IPS-18c (cell line): Measurements from ENCODE around the gene ALDH1A1.

Source experiments
- H3K4me3 ChIP-seq: 2 replicates; pipeline ENCODE4 v1.7.0; 2013; ENCODE audit warnings: low read depth, mild to moderate bottlenecking, low read length, moderate library complexity; ENCODE audit not compliant: insufficient read depth
- H3K9me3 ChIP-seq: one replicate; pipeline ENCODE4 v1.6.1; 2013; ENCODE audit warnings: mild to moderate bottlenecking, low read length, moderate library complexity; ENCODE audit not compliant: control insufficient read depth, insufficient read depth

The ALDH1A1 gene

DNA sequence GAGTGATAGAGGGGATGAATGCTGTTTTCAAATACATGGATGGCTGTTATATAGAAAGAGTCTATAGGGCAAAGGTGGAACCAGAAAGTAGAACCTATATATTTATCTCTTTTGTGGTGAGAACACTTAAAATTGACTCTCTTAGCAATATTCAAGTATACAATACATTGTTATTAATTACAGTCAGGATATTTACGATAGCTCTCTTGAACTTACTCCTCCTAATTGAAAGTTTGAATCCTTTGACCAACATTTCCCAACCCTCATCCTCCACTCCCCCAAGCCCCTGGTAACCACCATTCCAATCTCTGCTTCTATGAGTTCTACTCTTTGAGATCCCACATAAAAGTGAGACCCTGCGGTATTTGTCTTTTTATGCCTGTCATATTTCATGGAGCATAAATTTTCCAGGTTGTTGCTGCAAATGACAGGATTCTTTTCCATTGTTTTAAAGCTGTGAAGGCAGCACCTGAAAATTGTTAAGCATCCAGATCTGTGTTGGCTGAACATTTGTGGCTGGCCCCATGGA is 41.5 kb downstream of the ALDH1A1 start:
- Histone ChIP-seq H3K4me3 (no peak overlapping the region), H3K9me3 (no peaks in the 10 kb centered on the region)

DNA sequence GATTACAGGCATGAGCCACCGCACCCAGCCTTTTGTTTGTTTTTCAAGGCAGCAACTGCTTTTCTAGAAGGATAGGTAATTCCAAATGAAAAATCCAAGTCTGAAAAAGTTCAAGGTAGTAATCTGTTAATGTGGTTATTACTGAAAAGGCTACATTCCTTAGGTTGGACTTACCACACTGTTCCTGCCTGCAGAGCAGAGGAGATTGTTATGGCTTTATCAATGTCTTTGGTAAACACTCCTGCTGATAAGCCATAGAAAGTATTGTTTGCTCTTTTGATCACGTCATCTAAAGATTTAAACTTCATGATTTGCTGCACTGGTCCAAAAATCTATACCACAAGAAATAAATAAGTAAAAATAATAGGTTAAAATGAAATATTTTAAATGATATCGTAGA is 43.4 kb downstream of the ALDH1A1 start:
- H3K9me3 ChIP-seq: no peaks in the 10 kb centered on the region
- H3K4me3 ChIP-seq: no peak overlapping the region

DNA sequence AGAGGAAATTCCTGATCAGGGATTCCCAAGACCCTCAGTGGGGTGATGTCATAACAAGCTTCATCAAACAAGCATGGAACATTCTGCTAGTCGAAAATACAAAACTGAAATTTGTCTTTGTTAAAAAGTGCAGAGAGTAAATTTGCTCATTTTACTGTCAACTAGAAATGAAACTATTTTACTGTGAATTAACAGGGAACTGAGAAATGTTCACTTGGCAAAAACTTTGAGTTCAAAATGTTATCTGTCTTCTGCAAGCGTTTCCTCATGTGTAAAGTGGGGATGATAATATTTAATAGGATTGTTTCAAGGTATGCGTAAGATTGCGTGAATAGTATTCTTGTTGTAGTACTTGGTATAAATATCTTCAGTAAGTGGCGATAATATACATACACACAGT is 45.4 kb downstream of the ALDH1A1 start:
- Histone ChIP-seq H3K9me3 (no peaks in the 10 kb centered on the region), H3K4me3 (no peak overlapping the region)

GRCh38 chr9:72906810-72907209 is 46.0 kb downstream of the ALDH1A1 start:
- Histone ChIP-seq H3K9me3 (no peaks in the 10 kb centered on the region), H3K4me3 (no peak overlapping the region)

DNA sequence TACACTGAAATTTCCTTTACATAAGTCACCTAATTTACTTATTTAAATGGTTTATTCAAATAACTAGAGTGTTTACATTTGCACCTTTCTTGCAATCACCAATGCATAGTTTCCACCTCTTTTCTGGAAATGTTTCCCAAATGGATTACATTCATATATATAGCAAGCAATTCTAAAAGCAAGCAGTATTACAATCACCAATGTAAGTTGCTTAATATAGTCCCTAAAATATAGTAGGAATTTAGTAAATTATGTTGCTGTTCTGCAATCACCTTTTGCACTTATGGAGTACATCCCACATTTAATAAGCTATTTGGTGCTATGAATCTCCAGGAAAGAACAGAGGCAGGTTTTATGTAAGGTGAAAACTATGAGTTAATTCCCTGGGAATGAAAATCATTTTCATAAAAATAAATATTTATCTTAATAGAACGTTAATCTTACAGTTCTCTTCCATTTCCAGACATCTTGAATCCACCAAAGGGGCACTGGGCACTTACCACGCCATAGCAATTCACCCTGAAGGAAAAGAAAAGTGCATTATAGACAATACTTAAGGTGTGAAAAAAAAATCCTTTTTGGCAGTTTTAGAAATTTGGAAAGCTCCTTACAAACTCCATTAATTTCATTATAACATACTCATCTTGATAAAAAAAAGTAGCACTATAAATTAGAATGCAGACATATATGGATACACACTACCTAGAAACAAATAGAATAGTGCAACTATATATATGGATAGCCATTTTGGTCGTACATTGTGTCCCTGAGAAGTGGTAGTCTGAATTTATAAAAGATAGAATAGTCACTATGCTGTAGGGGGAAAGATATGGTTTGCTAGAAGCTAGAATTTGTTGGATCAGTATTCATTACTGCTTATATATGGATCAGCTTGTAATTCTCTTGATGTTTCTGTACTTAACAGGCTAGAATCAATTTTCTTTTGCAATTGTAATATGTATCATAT is 47.1 kb downstream of the ALDH1A1 start:
- H3K9me3 ChIP-seq: no peaks in the 10 kb centered on the region

DNA sequence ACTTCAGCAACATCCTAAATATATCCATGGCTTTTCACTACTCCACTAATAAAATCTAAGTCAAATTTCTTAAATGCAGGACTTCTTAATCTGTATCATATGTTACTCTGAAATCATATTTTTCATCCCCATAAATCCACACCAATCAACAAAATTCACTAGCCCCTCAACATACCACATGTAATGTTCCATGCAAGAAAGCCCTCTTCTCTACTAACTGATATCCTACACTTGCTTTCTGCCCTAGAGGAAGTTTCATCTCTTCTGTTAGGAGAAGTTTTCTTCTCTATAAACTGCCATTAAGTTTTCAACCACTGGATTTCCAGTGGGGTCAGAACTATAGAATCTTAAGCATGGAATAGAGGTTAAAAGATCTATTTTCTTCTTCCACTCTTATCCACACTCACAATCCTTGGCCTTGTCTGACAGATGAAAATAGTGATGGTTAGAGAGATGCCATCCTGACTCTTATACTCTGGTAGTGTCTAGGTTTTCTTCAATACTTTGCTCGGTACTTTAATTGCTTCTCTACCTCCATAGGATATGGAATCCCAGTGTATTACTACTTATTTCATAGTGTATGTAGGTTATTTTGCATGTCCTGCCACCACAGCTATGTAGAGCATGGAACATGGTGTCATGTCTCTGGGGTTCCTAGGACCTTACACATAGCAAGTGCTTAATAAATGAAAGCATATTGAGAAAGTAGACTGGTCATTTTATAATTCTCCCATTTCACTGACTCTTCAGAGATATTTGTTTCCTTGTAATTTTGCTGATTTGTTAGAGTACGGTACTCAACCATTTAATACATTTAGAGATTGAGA is 48.4 kb downstream of the ALDH1A1 start:
- Histone ChIP-seq H3K4me3 (no peak overlapping the region), H3K9me3 (no peaks in the 10 kb centered on the region)

More for the DNA sequence above, 47.1 kb downstream of the ALDH1A1 start:
- H3K4me3 ChIP-seq: no peak overlapping the region

GRCh38 chr9:72903103-72903502 is 49.8 kb downstream of the ALDH1A1 start:
- Histone ChIP-seq H3K4me3 (no peak overlapping the region), H3K9me3 (no peaks in the 10 kb centered on the region)

DNA sequence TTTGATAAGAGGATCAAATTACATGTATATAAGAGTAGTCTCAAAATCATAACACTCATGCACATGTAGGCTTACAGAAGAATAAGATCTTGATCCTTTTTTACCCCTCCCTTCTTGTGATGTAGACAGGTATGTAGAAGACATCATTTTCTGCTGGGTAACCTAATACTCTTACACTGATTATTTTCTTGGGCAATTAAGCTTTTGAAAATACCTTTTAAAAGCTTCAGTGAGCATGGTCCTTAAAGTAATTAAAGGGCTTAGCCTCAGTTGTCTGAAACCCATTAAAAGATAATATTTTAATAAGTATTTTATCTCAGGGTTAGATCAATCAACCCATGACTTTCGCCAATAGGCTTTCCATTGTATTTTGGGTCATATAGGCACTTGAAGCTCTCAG is 50.6 kb downstream of the ALDH1A1 start:
- Histone ChIP-seq H3K9me3 (no peaks in the 10 kb centered on the region), H3K4me3 (no peak overlapping the region)

- H3K9me3 ChIP-seq: no peaks in the 10 kb centered on the region
- no peak overlapping the region for H3K4me3 ChIP-seq
Observed at GRCh38 chr9:72899734-72900477, 52.9 kb downstream of the ALDH1A1 start.

- Histone ChIP-seq H3K4me3 (no peak overlapping the region), H3K9me3 (no peaks in the 10 kb centered on the region)
Observed at GRCh38 chr9:72898784-72899733, 53.8 kb downstream of the ALDH1A1 start.

GRCh38 chr9:72898360-72898759 is 54.5 kb downstream of the ALDH1A1 start:
- Histone ChIP-seq H3K9me3 (no peaks in the 10 kb centered on the region), H3K4me3 (no peak overlapping the region)

DNA sequence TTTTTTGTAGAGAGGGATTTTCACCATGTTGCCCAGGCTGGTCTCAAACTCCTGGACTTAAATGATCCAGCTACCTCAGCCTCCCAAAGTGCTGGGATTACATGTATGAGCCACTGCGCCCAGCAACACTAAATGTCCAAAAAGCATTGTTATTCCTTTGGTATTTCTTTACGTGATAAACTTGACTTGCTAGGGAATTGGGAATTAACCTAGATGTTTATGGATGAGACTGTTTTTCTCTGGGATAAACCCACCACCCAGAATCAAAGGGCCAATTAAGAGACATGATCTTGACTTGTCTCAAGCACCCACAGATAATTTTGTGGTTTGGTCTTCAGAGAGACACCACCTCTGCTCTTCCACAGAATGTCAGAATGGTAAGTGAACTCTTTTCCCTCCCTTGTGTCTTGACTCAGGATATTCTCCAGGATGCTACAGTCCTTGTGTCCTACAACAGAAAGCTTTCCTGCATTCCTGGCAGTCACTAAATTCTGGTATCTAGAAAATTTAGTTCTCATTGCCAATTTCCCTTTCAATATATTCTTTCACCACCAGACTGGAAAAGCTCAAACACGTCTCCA is 55.7 kb downstream of the ALDH1A1 start:
- H3K4me3 ChIP-seq: no peak overlapping the region
- no peaks in the 10 kb centered on the region for H3K9me3 ChIP-seq

DNA sequence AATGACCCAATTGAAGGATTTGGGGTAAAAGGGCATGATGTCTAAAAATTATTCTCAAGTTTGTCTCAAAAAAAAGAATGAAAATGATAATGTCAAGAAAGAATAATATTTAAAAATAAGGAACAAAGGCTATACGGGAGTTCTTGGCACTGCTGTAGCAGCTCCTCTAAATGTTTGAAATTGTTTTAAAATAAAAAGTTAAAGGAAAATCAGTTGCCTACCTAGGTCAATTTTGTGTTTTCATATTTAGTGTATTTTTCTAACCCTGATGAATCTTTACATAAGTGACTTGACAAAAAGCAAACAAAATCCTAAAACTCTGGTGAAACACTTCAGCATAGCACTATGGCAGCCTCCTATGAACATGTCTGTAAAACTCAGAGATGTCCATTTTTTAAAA is 56.4 kb downstream of the ALDH1A1 start:
- no peak overlapping the region for H3K4me3 ChIP-seq

GRCh38 chr9:72895122-72895521 is 57.7 kb downstream of the ALDH1A1 start:
- H3K9me3 ChIP-seq: no peaks in the 10 kb centered on the region

More for the DNA sequence above, 56.4 kb downstream of the ALDH1A1 start:
- no peaks in the 10 kb centered on the region for H3K9me3 ChIP-seq

GRCh38 chr9:72894342-72894741 is 58.5 kb downstream of the ALDH1A1 start:
- no peaks in the 10 kb centered on the region for H3K9me3 ChIP-seq
- no peak overlapping the region for H3K4me3 ChIP-seq

More at GRCh38 chr9:72895122-72895521, 57.7 kb downstream of the ALDH1A1 start:
- no peak overlapping the region for H3K4me3 ChIP-seq

GRCh38 chr9:72893437-72893836 is 59.4 kb downstream of the ALDH1A1 start:
- no peaks in the 10 kb centered on the region for H3K9me3 ChIP-seq
- H3K4me3 ChIP-seq: no peak overlapping the region
